K562 treated with DMSO at 1 percent for 24 hours (cell line): ENCODE measurements around the gene SHLD3. TPM values are rescaled to one million over a fixed set of nuclear protein-coding genes. Genes with fewer than 3 reads are reported as not detected.

ENCODE experiments used
- total RNA-seq: library from RNA; unstranded; fragments of 300-600 nt; gene quantifications from 2 replicates; pipeline ENCODE4 v1.2.3, GENCODE V29; 2022; ENCODE audit warnings: low read depth; ENCODE audit not compliant: insufficient read depth

Gene SHLD3, protein sequence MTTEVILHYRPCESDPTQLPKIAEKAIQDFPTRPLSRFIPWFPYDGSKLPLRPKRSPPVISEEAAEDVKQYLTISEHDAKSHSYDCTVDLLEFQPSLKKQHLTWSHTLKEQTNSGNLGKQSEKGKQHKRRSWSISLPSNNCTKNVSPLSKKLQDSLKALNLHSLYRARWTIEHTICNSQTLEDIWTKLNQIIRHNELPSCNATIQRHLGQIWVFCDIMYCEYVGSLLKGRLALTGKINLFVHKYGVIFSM
- total RNA-seq: 1.8 and 3.3 TPM in 2 replicates

DNA sequence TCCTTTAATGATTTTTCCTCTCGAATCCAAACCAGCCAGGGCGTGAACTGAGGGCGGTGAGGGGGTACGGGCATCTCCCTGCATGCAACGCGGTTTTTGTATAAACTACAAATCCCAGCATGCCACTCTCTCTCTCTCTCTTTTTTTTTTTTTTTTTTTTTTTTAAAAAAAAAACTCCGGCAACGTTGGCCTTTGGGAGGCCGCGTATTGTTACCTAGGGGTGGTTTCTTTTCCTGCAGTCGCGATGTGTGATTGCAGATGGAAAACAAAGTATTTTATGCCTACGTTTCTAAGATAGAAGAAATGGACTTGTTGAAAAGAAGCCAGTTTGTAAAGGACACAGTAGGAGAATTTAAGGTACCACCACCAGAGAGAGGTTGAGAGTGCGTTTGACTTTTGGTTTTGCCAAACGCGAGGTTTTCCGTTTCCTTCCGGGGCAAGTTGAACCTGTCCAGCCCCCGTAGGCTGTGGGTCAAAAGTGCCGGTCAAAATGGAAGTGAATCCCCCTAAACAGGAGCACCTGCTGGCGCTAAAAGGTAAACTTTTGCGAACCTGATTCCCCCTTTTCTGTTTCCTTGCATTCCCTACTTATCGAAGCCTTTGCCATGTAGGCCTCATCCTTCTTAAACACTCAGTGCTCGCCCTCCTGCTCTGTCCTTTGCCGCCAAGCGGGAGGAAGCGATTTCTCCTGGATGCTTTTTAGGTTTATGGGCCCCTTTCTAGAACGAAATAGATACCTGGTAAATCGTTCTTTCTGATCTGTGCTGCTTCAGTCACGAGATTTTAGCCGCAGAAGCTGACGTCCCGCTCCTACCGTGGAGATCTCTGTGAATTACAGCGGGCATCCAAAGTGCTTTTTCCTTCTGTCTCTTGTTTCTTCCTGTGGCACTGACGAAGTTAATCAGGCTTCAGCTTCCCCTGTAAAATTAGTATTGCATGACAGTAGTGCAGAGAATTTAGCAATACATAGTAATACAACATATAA, at the start of gene SHLD3, which contains the start of gene TRAPPC13:
SHLD3 (plus strand) TSS at position 457 of the 985 bp plus-strand sequence. CDS start 4,561 bp downstream, outside the sequence.
TRAPPC13 (plus strand) TSS at position 457 of the 985 bp plus-strand sequence; CDS start at position 491, 34 bp downstream.

GRCh38 chr5:65624025-65624570, 729 bp upstream of the SHLD3 start, which contains the start of gene TRIM23:
TRIM23 (minus strand) TSS chr5:65624333; CDS start chr5:65624274, 59 bp downstream.

Other genes with a start within 250 kb of the SHLD3 start
- gene ADAMTS6, start 143.1 kb upstream of the SHLD3 start, total RNA-seq: 0.95 TPM in 2 replicates
- 15.6 and 21.2 TPM in 2 replicates for gene CENPK, start 61.9 kb upstream of the SHLD3 start, total RNA-seq
- 15.2 and 18.0 TPM in 2 replicates for gene PPWD1, start 61.7 kb upstream of the SHLD3 start, total RNA-seq
- 6.4 and 6.6 TPM in 2 replicates for gene TRIM23, start 694 bp upstream of the SHLD3 start, total RNA-seq
- gene TRAPPC13, start within 50 bp of the SHLD3 start, total RNA-seq: 10.0 and 11.2 TPM in 2 replicates
- 2.4 and 2.8 TPM in 2 replicates for gene SGTB, start 97.1 kb downstream of the SHLD3 start, total RNA-seq
- 9.5 and 10.8 TPM in 2 replicates for gene NLN, start 97.2 kb downstream of the SHLD3 start, total RNA-seq